Measurements from ENCODE around the gene DLST.

DLST gene

GRCh38 chr14:74952180-74952665, 70.5 kb downstream of the DLST start:
- Histone ChIP-seq H3K27me3 (replicated peaks; ENCODE audit: insufficient read depth, low read length) (no peaks in the 10 kb centered on the region), H3K27ac (ENCODE audit: low read length) (no peak overlapping the region), H4K20me1 (ENCODE audit: insufficient read depth, low read length) (no peaks in the 10 kb centered on the region), H3K9me3 (replicated peaks; ENCODE audit: insufficient read depth, low read length) (no peaks in the 10 kb centered on the region), H3K36me3 (replicated peaks; ENCODE audit: insufficient read depth, low read length) (no peaks in the 10 kb centered on the region), H3K4me1 (ENCODE audit: low read length) (no peaks in the 10 kb centered on the region), H3K79me2 (ENCODE audit: low read length) (no peaks in the 10 kb centered on the region), H3F3A (ENCODE audit: insufficient read depth, low read length) (no peaks in the 10 kb centered on the region), H3K4me2 (ENCODE audit: low read depth, low read length) (no peak overlapping the region), H3K9ac (ENCODE audit: low read length) (no peak overlapping the region), H3K9me2 (replicated peaks; ENCODE audit: insufficient read depth, low read length) (no peaks in the 10 kb centered on the region), H2AFZ (ENCODE audit: low read length) (no peak overlapping the region), H3K4me3 (ENCODE audit: low read length) (no peak overlapping the region)
- TF ChIP-seq CTCF (IDR thresholded peaks at IDR 0.05; ENCODE audit: low read length) (no peak), EZH2phosphoT487 (IDR thresholded peaks at IDR 0.05; ENCODE audit: low read length) (no peak), EZH2 (optimal IDR thresholded peaks at IDR 0.05; ENCODE audit: low read depth, low read length) (no peak)
- no peak for DNase-seq

GRCh38 chr14:74952697-74953484, 71.2 kb downstream of the DLST start:
- Histone ChIP-seq H3K9me3 (replicated peaks; ENCODE audit: insufficient read depth, low read length) (no peaks in the 10 kb centered on the region), H3K4me1 (ENCODE audit: low read length) (no peaks in the 10 kb centered on the region)
- DNase-seq, result no peak

More at GRCh38 chr14:74952697-74953484, 71.2 kb downstream of the DLST start:
- no peak overlapping the region for H3K4me3 ChIP-seq (ENCODE audit: low read length)
- H2AFZ ChIP-seq (ENCODE audit: low read length), result no peak overlapping the region
- H3K9me2 ChIP-seq (replicated peaks; ENCODE audit: insufficient read depth, low read length), result no peaks in the 10 kb centered on the region
- TF ChIP-seq CTCF (IDR thresholded peaks at IDR 0.05; ENCODE audit: low read length), result no peak
- TF ChIP-seq EZH2 (optimal IDR thresholded peaks at IDR 0.05; ENCODE audit: low read depth, low read length), result no peak
- TF ChIP-seq EZH2phosphoT487 (IDR thresholded peaks at IDR 0.05; ENCODE audit: low read length), result no peak
- H3K4me2 ChIP-seq (ENCODE audit: low read depth, low read length), result no peak overlapping the region
- no peaks in the 10 kb centered on the region for H3K36me3 ChIP-seq (replicated peaks; ENCODE audit: insufficient read depth, low read length)
- no peak overlapping the region for H3K9ac ChIP-seq (ENCODE audit: low read length)
- H4K20me1 ChIP-seq (ENCODE audit: insufficient read depth, low read length), result no peaks in the 10 kb centered on the region
- H3K27ac ChIP-seq (ENCODE audit: low read length), result no peak overlapping the region
- H3K79me2 ChIP-seq (ENCODE audit: low read length), result no peaks in the 10 kb centered on the region
- H3F3A ChIP-seq (ENCODE audit: insufficient read depth, low read length), result no peaks in the 10 kb centered on the region
- no peaks in the 10 kb centered on the region for H3K27me3 ChIP-seq (replicated peaks; ENCODE audit: insufficient read depth, low read length)
